ENCODE results near the gene ZNF594. TPM values are rescaled to one million over a fixed set of nuclear protein-coding genes. Genes with fewer than 3 reads are reported as not detected.
"Not testable (repeated sequence)": the region's sequence is repeated elsewhere in the genome, so short reads cannot be mapped to it uniquely, and the experiment has no call there.

ZNF594 gene
- total RNA-seq, 1 experiment from 2014 or later = 6.9 TPM

- Histone ChIP-seq H3K9me3 (replicated peaks) (peaks cover 34% of the 10 kb centered on the region), H3K36me3 (peaks cover 36% of the 10 kb centered on the region), H3K27ac (no peak overlapping the region), H3K4me1 (replicated peaks) (no peaks in the 10 kb centered on the region), H3K4me3 (no peak overlapping the region), H3K27me3 (replicated peaks) (no peaks in the 10 kb centered on the region)
- DNase-seq (ENCODE audit: low read depth in 1 of 2, low spot score in 2 of 2) = no peak
Observed at GRCh38 chr17:5181509-5182305, 10.0 kb downstream of the ZNF594 start.

- H3K9me3 ChIP-seq (replicated peaks) = peaks cover 21% of the 10 kb centered on the region
- no peak overlapping the region for H3K27ac ChIP-seq
- no peak for DNase-seq (ENCODE audit: low read depth in 1 of 2, low spot score in 2 of 2)
- no peak overlapping the region for H3K4me3 ChIP-seq
- peaks cover 19% of the 10 kb centered on the region for H3K36me3 ChIP-seq
- H3K27me3 ChIP-seq (replicated peaks) = no peaks in the 10 kb centered on the region
- H3K4me1 ChIP-seq (replicated peaks) = no peaks in the 10 kb centered on the region
Observed at GRCh38 chr17:5179003-5179402, 12.7 kb downstream of the ZNF594 start.

- not testable (repeated sequence) for H3K4me1 ChIP-seq (replicated peaks); H3K4me3 ChIP-seq; DNase-seq (ENCODE audit: low read depth in 1 of 2, low spot score in 2 of 2); H3K36me3 ChIP-seq; H3K27ac ChIP-seq; H3K9me3 ChIP-seq (replicated peaks); H3K27me3 ChIP-seq (replicated peaks)
Observed at GRCh38 chr17:5175027-5175426, 16.6 kb downstream of the ZNF594 start.

- H3K4me3 ChIP-seq; H3K4me1 ChIP-seq (replicated peaks); DNase-seq (ENCODE audit: low read depth in 1 of 2, low spot score in 2 of 2); H3K36me3 ChIP-seq; H3K9me3 ChIP-seq (replicated peaks); H3K27ac ChIP-seq; H3K27me3 ChIP-seq (replicated peaks): not testable (repeated sequence)
Observed at GRCh38 chr17:5165791-5166564, 25.7 kb downstream of the ZNF594 start.

GRCh38 chr17:5164436-5164835 is 27.2 kb downstream of the ZNF594 start:
- Histone ChIP-seq H3K4me1 (replicated peaks) (no peaks in the 10 kb centered on the region), H3K36me3 (no peaks in the 10 kb centered on the region)
- DNase-seq (ENCODE audit: low read depth in 1 of 2, low spot score in 2 of 2) = no peak

GRCh38 chr17:5161793-5162192 is 29.9 kb downstream of the ZNF594 start:
- not testable (repeated sequence) for H3K27ac ChIP-seq; H3K9me3 ChIP-seq (replicated peaks); H3K4me1 ChIP-seq (replicated peaks); H3K4me3 ChIP-seq; H3K27me3 ChIP-seq (replicated peaks); H3K36me3 ChIP-seq; DNase-seq (ENCODE audit: low read depth in 1 of 2, low spot score in 2 of 2)

More at GRCh38 chr17:5164436-5164835, 27.2 kb downstream of the ZNF594 start:
- Histone ChIP-seq H3K27ac (no peak overlapping the region), H3K9me3 (replicated peaks) (no peaks in the 10 kb centered on the region), H3K27me3 (replicated peaks) (no peaks in the 10 kb centered on the region), H3K4me3 (no peak overlapping the region)

- H3K36me3 ChIP-seq; DNase-seq (ENCODE audit: low read depth in 1 of 2, low spot score in 2 of 2); H3K4me1 ChIP-seq (replicated peaks); H3K4me3 ChIP-seq; H3K27me3 ChIP-seq (replicated peaks); H3K9me3 ChIP-seq (replicated peaks); H3K27ac ChIP-seq: not testable (repeated sequence)
Observed at GRCh38 chr17:5160702-5161101, 31.0 kb downstream of the ZNF594 start.

- not testable (repeated sequence) for H3K27ac ChIP-seq; H3K4me3 ChIP-seq; H3K4me1 ChIP-seq (replicated peaks); H3K27me3 ChIP-seq (replicated peaks); DNase-seq (ENCODE audit: low read depth in 1 of 2, low spot score in 2 of 2); H3K9me3 ChIP-seq (replicated peaks); H3K36me3 ChIP-seq
Observed at GRCh38 chr17:5146122-5146521, 45.5 kb downstream of the ZNF594 start.

GRCh38 chr17:5142877-5143276 is 48.8 kb downstream of the ZNF594 start:
- H3K27me3 ChIP-seq (replicated peaks); DNase-seq (ENCODE audit: low read depth in 1 of 2, low spot score in 2 of 2); H3K27ac ChIP-seq; H3K4me3 ChIP-seq; H3K9me3 ChIP-seq (replicated peaks); H3K36me3 ChIP-seq; H3K4me1 ChIP-seq (replicated peaks): not testable (repeated sequence)

GRCh38 chr17:5139458-5139732 is 52.3 kb downstream of the ZNF594 start:
- Histone ChIP-seq H3K27ac (no peak overlapping the region), H3K9me3 (replicated peaks) (no peaks in the 10 kb centered on the region), H3K4me1 (replicated peaks) (no peaks in the 10 kb centered on the region), H3K4me3 (no peak overlapping the region), H3K27me3 (replicated peaks) (no peaks in the 10 kb centered on the region), H3K36me3 (no peaks in the 10 kb centered on the region)
- DNase-seq (ENCODE audit: low read depth in 1 of 2, low spot score in 2 of 2) = no peak

GRCh38 chr17:5138616-5139457 is 52.8 kb downstream of the ZNF594 start:
- no peaks in the 10 kb centered on the region for H3K9me3 ChIP-seq (replicated peaks)
- H3K36me3 ChIP-seq = no peaks in the 10 kb centered on the region
- no peak for DNase-seq (ENCODE audit: low read depth in 1 of 2, low spot score in 2 of 2)
- H3K27me3 ChIP-seq (replicated peaks) = no peaks in the 10 kb centered on the region
- H3K27ac ChIP-seq = no peak overlapping the region
- H3K4me3 ChIP-seq = no peak overlapping the region
- H3K4me1 ChIP-seq (replicated peaks) = no peaks in the 10 kb centered on the region

- not testable (repeated sequence) for H3K4me3 ChIP-seq; H3K9me3 ChIP-seq (replicated peaks); H3K27me3 ChIP-seq (replicated peaks); H3K4me1 ChIP-seq (replicated peaks); DNase-seq (ENCODE audit: low read depth in 1 of 2, low spot score in 2 of 2); H3K36me3 ChIP-seq; H3K27ac ChIP-seq
Observed at GRCh38 chr17:5138198-5138544, 53.5 kb downstream of the ZNF594 start.

- not testable (repeated sequence) for H3K4me1 ChIP-seq (replicated peaks); H3K4me3 ChIP-seq; DNase-seq (ENCODE audit: low read depth in 1 of 2, low spot score in 2 of 2); H3K27ac ChIP-seq; H3K9me3 ChIP-seq (replicated peaks); H3K27me3 ChIP-seq (replicated peaks); H3K36me3 ChIP-seq
Observed at GRCh38 chr17:5137511-5138197, 54.0 kb downstream of the ZNF594 start.
